Activated CD8-positive, alpha-beta memory T cell treated with anti-CD3 and anti-CD28 coated beads, Interleukin-2, amount 50 U/mL, for 48 hours (primary cell): ENCODE results near the gene COQ2.
"Not testable (repeated sequence)": the region's sequence is repeated elsewhere in the genome, so short reads cannot be mapped to it uniquely, and the experiment has no call there.

Experiments used
- DNase-seq: peaks from one replicate; pipeline ENCODE4 v3.0.0-alpha.2; 2020

The COQ2 gene

DNA sequence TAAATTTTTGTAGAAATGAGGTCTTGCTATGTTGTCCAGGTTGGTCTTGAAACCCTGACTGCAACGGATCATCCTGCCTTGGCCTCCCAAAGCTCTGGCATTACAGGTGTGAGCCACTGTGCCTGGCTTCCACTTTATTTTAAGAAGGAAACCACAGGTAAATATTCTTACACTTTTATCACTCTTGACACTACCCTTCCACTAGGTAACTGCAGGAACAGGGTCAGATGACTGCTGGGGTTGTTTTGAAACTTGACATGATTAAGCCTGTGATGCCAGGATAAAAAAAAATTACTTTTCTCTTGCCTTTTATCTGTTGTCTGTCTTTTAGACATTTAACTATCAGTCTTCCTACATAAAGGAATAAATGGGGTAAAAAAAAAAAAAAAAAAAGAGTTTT, 43.5 kb downstream of the COQ2 start:
- no peak for DNase-seq

DNA sequence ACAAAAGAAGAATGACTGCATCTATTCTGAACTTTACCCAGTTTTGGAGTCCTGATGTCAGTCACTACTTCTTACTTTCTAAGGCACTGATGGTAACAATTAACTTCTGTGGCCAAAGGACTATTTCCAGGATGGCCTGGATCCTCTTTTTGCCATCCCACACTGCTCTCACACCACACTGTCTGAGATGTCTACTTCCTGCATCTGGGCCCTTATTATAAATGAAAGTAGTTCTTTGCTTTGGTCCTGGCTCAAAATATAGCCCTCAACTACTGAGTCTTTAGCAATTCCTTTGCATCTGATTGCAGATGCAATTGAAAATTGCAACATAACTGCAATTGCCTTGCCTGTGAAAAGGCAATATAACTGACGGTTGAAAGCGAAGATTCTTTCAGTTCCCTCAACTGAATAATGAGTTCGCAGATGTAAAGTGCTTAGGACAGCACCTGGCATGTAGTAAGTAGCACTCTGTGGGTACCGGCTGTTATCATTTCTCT, 44.2 kb downstream of the COQ2 start:
- DNase-seq, result no peak

DNA sequence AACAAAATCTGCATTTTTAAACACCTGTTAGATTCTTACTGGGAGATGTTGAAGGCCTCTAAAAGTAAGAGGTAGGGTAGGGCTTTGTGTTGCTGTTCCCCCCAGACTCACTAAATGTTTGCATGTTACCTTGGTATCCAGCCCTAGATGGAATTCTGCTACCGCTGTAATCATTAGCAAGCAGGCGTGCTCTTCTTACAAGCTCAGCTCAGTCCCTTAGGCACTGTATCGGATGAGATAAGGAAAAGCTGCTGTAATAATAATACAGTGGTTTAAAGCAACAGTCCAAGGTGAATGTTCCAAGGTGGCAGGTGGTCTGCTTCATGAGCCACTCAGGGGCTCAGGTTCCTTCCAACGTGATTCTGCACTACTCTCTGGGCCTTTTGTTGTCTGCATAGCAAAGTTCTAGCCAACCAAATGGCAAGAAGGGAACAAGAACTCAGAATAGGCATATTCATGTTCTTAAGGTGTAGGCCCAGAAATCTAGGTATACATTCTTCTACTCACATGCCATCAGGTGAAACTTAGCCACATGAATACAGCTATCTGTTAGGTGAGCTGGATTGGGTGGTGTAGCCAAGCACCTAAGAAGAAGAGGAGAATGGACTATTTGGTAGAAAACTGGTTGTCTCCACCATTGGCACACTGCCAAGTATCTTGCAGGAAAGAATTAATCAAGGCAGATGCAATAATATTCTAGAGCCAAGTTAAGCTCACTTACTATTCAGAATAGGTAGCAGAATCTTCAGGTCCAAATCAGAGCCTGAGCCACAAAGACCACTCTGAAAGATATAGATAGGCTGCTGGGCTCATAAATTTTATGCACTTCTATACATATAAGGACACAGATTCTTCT, 46.0 kb downstream of the COQ2 start:
- no peak for DNase-seq

- no peak for DNase-seq
Measured at GRCh38 chr4:83237591-83237990, 47.0 kb downstream of the COQ2 start.

- DNase-seq, result not testable (repeated sequence)
Measured at GRCh38 chr4:83235645-83236133, 48.9 kb downstream of the COQ2 start.

DNA sequence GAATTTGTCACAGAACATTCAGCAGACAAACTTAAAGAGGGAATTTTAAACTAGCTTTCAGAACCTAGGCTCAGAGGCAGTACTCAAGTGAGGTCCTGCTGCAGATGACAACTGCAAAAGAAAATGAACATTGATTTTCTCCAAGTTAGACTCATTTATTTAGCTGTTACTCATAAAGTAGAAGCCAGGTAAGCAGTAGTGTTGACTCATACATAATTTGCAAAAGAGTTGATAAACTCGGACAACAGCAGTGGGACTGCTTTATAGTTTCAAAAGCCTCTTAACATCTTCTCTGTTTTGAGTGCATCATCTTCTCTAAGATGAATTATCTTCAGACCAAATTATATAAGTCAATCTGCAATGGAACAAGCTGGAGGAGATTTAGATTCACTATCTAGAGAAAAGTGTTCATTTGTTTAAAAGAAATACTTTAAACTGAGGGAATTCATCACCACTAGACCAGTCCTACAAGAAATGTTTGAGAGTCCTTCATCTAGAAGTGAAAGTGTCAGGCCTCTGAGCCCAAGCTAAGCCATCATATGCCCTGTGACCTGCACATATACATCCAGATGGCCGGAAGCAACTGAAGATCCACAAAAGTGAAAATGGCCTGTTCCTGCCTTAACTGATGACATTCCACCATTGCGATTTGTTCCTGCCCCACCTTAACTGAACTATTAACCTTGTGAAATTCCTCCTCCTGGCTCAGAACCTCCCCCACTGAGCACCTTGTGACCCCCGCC, 49.5 kb downstream of the COQ2 start:
- DNase-seq, result no peak

DNA sequence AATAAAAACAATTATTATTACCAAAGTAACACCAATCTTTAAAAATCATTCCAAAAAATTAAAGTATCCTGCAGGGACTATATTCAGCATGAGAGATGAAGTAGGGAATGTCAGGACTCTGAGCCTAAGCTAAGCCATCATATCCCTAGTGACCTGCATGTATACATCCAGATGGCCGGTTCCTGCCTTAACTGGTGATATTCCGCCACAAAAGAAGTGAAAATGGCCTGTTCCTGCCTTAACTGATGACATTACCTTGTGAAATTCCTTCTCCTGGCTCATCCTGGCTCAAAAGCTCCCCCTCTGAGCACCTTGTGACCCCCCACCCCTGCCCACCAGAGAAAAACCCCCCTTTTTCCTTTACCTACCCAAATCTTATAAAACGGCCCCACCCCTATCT, 50.2 kb downstream of the COQ2 start:
- not testable (repeated sequence) for DNase-seq

DNA sequence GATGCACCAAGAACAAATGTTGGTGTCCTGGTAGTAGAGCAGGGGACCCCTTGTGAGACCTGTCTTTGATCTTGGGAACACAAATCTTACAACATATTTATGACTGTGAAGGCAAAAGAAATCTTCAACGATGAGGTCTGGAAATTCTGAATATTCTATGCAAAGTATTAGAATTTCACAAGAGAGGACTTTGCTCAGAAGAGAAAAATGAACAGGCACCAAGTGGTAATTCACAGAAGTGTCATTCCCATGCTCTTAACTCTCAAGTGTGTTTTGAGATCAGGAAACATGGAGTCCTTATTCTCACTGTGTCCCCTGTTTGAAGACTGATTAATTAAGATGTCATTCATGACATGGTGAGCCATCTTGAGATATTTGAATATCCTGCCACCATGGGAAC, 52.5 kb downstream of the COQ2 start:
- no peak for DNase-seq

- DNase-seq, result no peak
Measured at GRCh38 chr4:83231620-83232076, 53.0 kb downstream of the COQ2 start.

GRCh38 chr4:83230928-83231327, 53.7 kb downstream of the COQ2 start:
- no peak for DNase-seq

- no peak for DNase-seq
Measured at GRCh38 chr4:83229791-83230190, 54.8 kb downstream of the COQ2 start.

DNA sequence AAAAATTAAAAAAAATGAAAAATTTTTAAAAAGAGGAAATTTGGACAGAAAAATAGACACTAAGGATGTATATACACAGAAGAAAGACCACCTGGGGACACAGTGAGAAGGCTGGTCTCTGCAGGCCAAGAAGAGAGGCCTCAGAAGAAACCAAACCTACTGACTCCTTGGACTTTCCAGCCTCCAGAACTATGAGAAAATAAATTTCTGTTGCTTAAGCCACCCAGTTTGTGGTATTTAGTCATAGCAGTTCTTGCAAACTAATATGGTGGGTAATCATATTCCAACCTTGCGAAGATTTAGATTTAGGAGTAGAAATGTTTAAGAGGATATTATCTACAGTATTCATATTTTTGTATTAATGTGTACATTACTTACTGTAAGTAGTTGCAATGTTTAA, 56.4 kb downstream of the COQ2 start:
- DNase-seq, result no peak

GRCh38 chr4:83224502-83225197, 59.9 kb downstream of the COQ2 start:
- no peak for DNase-seq

DNA sequence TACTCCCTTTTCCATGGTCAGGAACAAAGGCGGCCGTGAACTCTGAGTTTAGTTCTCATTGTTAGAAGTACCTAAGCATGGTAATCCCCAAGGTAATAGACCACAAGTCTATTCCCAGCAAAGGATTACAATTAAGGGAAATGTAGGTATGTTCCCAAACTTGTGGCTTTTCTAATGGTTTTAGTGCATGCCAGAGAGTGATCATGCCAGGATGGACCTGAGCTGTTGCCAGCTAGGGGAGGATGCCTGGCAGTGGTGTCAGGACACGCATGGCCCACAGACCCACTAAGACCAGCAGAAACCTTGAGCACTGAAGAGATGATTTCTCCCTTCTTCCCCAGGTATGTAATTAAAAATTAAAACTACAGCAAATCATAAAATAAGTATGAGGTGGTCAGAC, 60.8 kb downstream of the COQ2 start:
- DNase-seq, result no peak

DNA sequence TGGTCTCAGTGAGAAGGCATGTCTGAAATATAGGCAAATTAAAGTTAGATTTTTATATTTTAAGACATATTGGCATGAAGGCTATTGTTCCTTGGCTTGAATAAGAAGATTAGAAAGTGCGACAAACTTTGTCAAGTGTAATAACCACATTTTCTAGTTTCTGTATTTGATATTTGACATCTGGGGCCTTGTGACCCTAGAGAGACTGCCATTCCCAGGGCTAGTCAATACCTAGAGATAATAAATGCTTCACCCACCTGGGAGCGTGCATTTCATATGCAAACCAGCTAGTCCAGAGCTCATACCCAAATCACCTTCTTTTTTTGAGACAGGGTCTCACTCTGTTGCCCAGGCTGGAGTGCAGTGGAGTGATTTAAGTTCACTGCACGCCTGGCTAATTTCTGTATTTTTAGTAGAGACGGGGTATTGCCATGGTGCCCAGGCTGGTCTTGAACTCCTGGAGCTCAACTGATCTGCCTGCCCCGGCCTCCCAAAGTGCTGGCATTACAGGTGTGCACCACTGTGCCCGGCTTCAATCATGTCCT, 62.6 kb downstream of the COQ2 start:
- DNase-seq, result no peak

GRCh38 chr4:83219344-83220331, 65.0 kb downstream of the COQ2 start:
- DNase-seq, result peak; percentile 72

DNA sequence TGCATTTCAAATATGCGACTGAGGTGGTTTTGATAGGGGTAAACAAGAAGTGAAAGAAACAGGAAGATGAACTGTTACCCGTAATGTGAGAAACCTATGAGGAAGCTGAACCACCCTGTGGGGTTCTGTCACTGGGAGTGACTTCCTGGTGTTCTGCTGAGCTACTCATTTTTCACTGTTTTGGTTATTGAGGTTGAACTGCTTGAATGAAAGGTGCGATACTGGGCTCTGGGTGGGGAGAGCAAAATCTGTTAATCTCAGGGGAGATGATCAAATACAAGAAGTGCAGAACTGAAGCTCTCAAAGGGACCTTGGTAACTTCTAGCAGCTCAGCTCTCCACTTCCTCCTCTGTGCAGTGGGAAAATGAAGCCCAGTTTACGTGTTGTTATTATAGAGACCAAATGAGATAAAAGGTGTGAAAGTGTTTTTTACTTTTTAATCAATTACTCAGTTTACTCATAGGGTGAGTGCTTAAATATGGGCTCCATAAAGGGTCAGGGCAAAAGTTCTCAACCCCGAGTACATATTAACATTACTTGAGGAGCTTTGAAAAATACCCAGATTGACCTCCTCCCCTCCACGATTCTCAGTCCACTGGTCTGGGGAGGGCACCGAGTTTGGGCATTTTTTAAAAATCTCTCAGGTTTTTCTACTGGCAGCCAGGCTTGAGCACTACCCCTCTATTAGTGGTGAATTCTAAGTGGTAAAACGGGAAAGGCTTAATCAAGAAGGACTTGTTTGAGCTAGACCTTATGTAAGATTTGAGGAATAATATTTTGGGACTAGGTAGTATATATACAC, 66.7 kb downstream of the COQ2 start:
- no peak for DNase-seq

GRCh38 chr4:83216959-83217683, 67.5 kb downstream of the COQ2 start:
- DNase-seq, result no peak

GRCh38 chr4:83214079-83214478, 70.5 kb downstream of the COQ2 start:
- DNase-seq, result no peak
